ENCODE measurements around the gene GPANK1.
A peak's percentile ranks its signal among the peaks of the same experiment; 100 is the strongest.

GPANK1 gene

GRCh38 chr6:31691078-31691463 is 26.3 kb upstream of the GPANK1 start:
- no peak for DNase-seq (ENCODE audit: low read depth)

- no peak for DNase-seq (ENCODE audit: low read depth)
These were observed 25.7 kb upstream of the GPANK1 start for GRCh38 chr6:31690231-31691077.

- no peak for DNase-seq (ENCODE audit: low read depth)
These were observed 24.7 kb upstream of the GPANK1 start for GRCh38 chr6:31689249-31690110.

- no peak for DNase-seq (ENCODE audit: low read depth)
These were observed 23.3 kb upstream of the GPANK1 start for GRCh38 chr6:31687860-31688693.

- DNase-seq (ENCODE audit: low read depth) = no peak
These were observed 22.5 kb upstream of the GPANK1 start for GRCh38 chr6:31687321-31687720.

GRCh38 chr6:31686483-31686882 is 21.7 kb upstream of the GPANK1 start:
- no peak for DNase-seq (ENCODE audit: low read depth)

- no peak for DNase-seq (ENCODE audit: low read depth)
These were observed 18.8 kb upstream of the GPANK1 start for GRCh38 chr6:31683591-31683990.

- DNase-seq (ENCODE audit: low read depth) = peak; percentile 31
These were observed 16.4 kb upstream of the GPANK1 start for GRCh38 chr6:31681135-31681671.

GRCh38 chr6:31680226-31681134 is 15.7 kb upstream of the GPANK1 start, which contains the start of gene LY6G5C:
Gene LY6G5C (minus strand): TSS chr6:31681067. CDS start chr6:31680373, 694 bp downstream.
- peak; percentile 38 for DNase-seq (ENCODE audit: low read depth)

- no peak for DNase-seq (ENCODE audit: low read depth)
These were observed 13.2 kb upstream of the GPANK1 start for GRCh38 chr6:31677955-31678354.

GRCh38 chr6:31676904-31677303 is 12.1 kb upstream of the GPANK1 start:
- DNase-seq (ENCODE audit: low read depth) = no peak

- DNase-seq (ENCODE audit: low read depth) = no peak
These were observed 11.6 kb upstream of the GPANK1 start for GRCh38 chr6:31676322-31676903.

- DNase-seq (ENCODE audit: low read depth) = no peak
These were observed 4.9 kb upstream of the GPANK1 start, which contains the start of gene LY6G5B for GRCh38 chr6:31669676-31670075. Gene LY6G5B (plus strand): TSS chr6:31669976. CDS start chr6:31670951, 975 bp downstream.

- no peak for DNase-seq (ENCODE audit: low read depth)
These were observed 1.7 kb upstream of the GPANK1 start for GRCh38 chr6:31666337-31666965.

GRCh38 chr6:31665501-31666336 is 922 bp upstream of the GPANK1 start, which contains the start of gene CSNK2B:
Gene CSNK2B (plus strand): TSS chr6:31666080. CDS start chr6:31666832, 752 bp downstream.
- peak; percentile 97 for DNase-seq (ENCODE audit: low read depth)

- no peak for DNase-seq (ENCODE audit: low read depth)
These were observed 622 bp downstream of the GPANK1 start for GRCh38 chr6:31663961-31664789.

- DNase-seq (ENCODE audit: low read depth) = no peak
These were observed 1.5 kb downstream of the GPANK1 start for GRCh38 chr6:31663126-31663960.

Data from activated T-helper 1 cell treated with Interleukin-2 at 50 U/mL for 16 hours (primary cell).